Measurements from ENCODE around the gene POLA1. TPM values are rescaled to one million over a fixed set of nuclear protein-coding genes. Genes with fewer than 3 reads are reported as not detected.

Gene POLA1
- polyA plus RNA-seq, 1 donor from 2014 or later = 5.8 TPM

DNA sequence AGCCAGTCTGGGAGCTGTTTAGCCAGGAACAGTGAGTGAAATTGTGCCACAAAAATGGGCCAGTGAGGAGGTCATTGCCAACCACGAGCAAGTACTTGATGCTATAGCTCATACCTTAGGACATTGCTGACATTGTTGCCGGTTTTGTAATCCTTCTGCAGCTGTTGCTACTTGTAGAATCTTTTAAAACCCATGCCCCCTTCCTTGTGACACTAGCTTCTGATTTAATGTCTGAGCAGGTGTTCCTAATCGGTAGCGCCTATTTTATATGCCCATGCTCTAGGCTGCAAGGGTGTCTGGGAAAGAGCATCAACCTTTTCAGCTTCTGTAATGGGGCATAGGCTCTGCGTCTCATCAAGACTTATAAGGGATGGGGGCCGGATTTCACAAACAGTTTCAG, 2.6 kb downstream of the POLA1 start:
- Histone ChIP-seq H3K9me3 (ENCODE audit: low read length) (no peaks in the 10 kb centered on the region), H3K27ac (ENCODE audit: low read length) (no peak overlapping the region), H3K9me2 (ENCODE audit: insufficient read depth, low read length) (no peaks in the 10 kb centered on the region), H3F3A (ENCODE audit: insufficient read depth, low read length, poor library complexity, severe bottlenecking) (no peaks in the 10 kb centered on the region), H2AFZ (ENCODE audit: low read depth, low read length) (no peak overlapping the region), H3K79me2 (replicated peaks; ENCODE audit: insufficient read depth, low read length) (no peaks in the 10 kb centered on the region), H3K9ac (ENCODE audit: low read length) (no peak overlapping the region), H4K20me1 (ENCODE audit: insufficient read depth) (no peaks in the 10 kb centered on the region), H3K4me2 (ENCODE audit: low read length) (no peak overlapping the region), H3K4me3 (ENCODE audit: low read length) (no peak overlapping the region), H3K27me3 (ENCODE audit: insufficient read depth, low read depth, low read length) (no peaks in the 10 kb centered on the region), H3K36me3 (ENCODE audit: insufficient read depth, low read length) (no peaks in the 10 kb centered on the region)
- TF ChIP-seq RAD21 (conservative IDR thresholded peaks at IDR 0.05) (no peak), REST (IDR thresholded peaks at IDR 0.05; ENCODE audit: borderline replicate concordance) (no peak)
- TF ChIP-seq, protein P1, sequence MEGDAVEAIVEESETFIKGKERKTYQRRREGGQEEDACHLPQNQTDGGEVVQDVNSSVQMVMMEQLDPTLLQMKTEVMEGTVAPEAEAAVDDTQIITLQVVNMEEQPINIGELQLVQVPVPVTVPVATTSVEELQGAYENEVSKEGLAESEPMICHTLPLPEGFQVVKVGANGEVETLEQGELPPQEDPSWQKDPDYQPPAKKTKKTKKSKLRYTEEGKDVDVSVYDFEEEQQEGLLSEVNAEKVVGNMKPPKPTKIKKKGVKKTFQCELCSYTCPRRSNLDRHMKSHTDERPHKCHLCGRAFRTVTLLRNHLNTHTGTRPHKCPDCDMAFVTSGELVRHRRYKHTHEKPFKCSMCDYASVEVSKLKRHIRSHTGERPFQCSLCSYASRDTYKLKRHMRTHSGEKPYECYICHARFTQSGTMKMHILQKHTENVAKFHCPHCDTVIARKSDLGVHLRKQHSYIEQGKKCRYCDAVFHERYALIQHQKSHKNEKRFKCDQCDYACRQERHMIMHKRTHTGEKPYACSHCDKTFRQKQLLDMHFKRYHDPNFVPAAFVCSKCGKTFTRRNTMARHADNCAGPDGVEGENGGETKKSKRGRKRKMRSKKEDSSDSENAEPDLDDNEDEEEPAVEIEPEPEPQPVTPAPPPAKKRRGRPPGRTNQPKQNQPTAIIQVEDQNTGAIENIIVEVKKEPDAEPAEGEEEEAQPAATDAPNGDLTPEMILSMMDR (IDR thresholded peaks at IDR 0.05; ENCODE audit: poor library complexity, severe bottlenecking) = no peak

DNA sequence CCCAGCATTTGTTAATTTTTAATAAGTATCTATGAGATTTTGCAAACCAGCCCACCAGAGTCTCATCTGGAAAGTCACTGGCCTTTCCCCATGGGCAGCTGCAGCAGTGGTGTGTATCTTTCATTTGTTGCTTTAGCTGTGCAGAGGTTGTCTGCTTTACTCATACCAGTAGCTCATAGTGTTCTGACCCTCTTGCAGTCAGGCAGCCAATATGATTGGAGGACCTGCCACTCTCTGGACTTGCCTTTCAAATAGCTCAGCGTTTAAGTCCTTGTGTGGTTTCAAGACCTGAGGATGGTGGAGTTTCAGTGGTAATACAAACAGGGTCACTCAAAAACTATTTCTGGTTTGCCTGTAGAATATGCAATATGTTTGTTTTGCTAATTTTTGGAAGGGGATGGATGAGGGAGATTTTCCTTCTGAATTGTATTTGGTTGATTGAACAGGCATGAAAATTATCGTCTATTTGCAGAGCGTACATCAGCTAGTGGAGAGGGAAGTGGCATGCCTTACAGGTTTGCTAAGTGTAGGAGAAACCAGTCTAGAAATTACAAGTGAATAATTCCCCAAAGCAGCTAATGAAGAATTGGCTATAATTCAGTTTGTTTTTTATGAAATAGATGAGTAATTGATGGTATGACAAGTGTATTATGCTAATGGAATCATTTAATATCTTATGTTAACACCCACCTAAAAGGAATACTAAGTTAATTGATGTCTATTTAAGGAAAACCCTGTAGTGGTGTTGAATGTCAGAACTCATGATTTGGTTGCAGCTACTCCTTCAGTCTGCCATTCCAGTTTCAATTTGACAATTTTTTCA, 8.9 kb downstream of the POLA1 start:
- H4K20me1 ChIP-seq (ENCODE audit: insufficient read depth) = no peaks in the 10 kb centered on the region
- no peaks in the 10 kb centered on the region for H3F3A ChIP-seq (ENCODE audit: insufficient read depth, low read length, poor library complexity, severe bottlenecking)
- H3K36me3 ChIP-seq (ENCODE audit: insufficient read depth, low read length) = no peaks in the 10 kb centered on the region
- H2AFZ ChIP-seq (ENCODE audit: low read depth, low read length) = no peak overlapping the region
- H3K79me2 ChIP-seq (replicated peaks; ENCODE audit: insufficient read depth, low read length) = no peaks in the 10 kb centered on the region
- no peak overlapping the region for H3K9ac ChIP-seq (ENCODE audit: low read length)
- H3K4me3 ChIP-seq (ENCODE audit: low read length) = no peak overlapping the region
- H3K27me3 ChIP-seq (ENCODE audit: insufficient read depth, low read depth, low read length) = no peaks in the 10 kb centered on the region
- H3K27ac ChIP-seq (ENCODE audit: low read length) = no peak overlapping the region
- no peaks in the 10 kb centered on the region for H3K9me3 ChIP-seq (ENCODE audit: low read length)
- no peak overlapping the region for H3K4me2 ChIP-seq (ENCODE audit: low read length)
- H3K9me2 ChIP-seq (ENCODE audit: insufficient read depth, low read length) = no peaks in the 10 kb centered on the region
- no peak for TF ChIP-seq POLR2AphosphoS5 (IDR thresholded peaks at IDR 0.05)
- no peak for TF ChIP-seq RAD21 (conservative IDR thresholded peaks at IDR 0.05)
- no peak for TF ChIP-seq TAF1 (IDR thresholded peaks at IDR 0.05; ENCODE audit: low read depth)
- no peak for TF ChIP-seq EZH2 (IDR thresholded peaks at IDR 0.05; ENCODE audit: borderline replicate concordance, insufficient read depth, low read length, poor library complexity, severe bottlenecking)
- no peak for TF ChIP-seq MXI1 (conservative IDR thresholded peaks at IDR 0.05; ENCODE audit: poor library complexity, severe bottlenecking)
- no peak for TF ChIP-seq EP300 (conservative IDR thresholded peaks at IDR 0.05; ENCODE audit: poor library complexity, severe bottlenecking)

DNA sequence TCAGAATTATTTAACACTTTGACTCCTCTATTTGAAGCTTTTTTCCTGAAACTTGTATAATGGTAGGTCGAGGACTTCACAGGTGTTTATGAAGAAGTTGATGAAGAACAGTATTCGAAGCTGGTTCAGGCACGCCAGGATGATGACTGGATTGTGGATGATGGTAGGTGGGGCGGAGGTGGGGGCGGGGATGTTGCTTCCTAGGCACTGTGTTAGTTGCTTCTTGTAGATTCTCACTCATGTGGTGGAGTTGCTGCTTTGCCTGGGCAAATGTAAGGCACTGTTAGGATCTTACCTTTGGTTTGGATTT, 9.4 kb downstream of the POLA1 start:
- Histone ChIP-seq H3K9me2 (ENCODE audit: insufficient read depth, low read length) (no peaks in the 10 kb centered on the region), H2AFZ (ENCODE audit: low read depth, low read length) (no peak overlapping the region), H3K4me3 (ENCODE audit: low read length) (no peak overlapping the region), H3K36me3 (ENCODE audit: insufficient read depth, low read length) (no peaks in the 10 kb centered on the region), H3K27ac (ENCODE audit: low read length) (no peak overlapping the region), H3K27me3 (ENCODE audit: insufficient read depth, low read depth, low read length) (no peaks in the 10 kb centered on the region), H3K4me2 (ENCODE audit: low read length) (no peak overlapping the region), H3K9me3 (ENCODE audit: low read length) (no peaks in the 10 kb centered on the region), H3F3A (ENCODE audit: insufficient read depth, low read length, poor library complexity, severe bottlenecking) (no peaks in the 10 kb centered on the region), H4K20me1 (ENCODE audit: insufficient read depth) (no peaks in the 10 kb centered on the region), H3K9ac (ENCODE audit: low read length) (no peak overlapping the region), H3K79me2 (replicated peaks; ENCODE audit: insufficient read depth, low read length) (no peaks in the 10 kb centered on the region)
- no peak for TF ChIP-seq RAD21 (conservative IDR thresholded peaks at IDR 0.05)
- TF ChIP-seq EZH2 (IDR thresholded peaks at IDR 0.05; ENCODE audit: borderline replicate concordance, insufficient read depth, low read length, poor library complexity, severe bottlenecking) = no peak
- no peak for TF ChIP-seq EP300 (conservative IDR thresholded peaks at IDR 0.05; ENCODE audit: poor library complexity, severe bottlenecking)
- no peak for TF ChIP-seq SMC3 (conservative IDR thresholded peaks at IDR 0.05; ENCODE audit: poor library complexity)
- TF ChIP-seq, protein P1 (IDR thresholded peaks at IDR 0.05; ENCODE audit: poor library complexity, severe bottlenecking) = no peak
- TF ChIP-seq TAF1 (IDR thresholded peaks at IDR 0.05; ENCODE audit: low read depth) = no peak
- TF ChIP-seq MXI1 (conservative IDR thresholded peaks at IDR 0.05; ENCODE audit: poor library complexity, severe bottlenecking) = no peak
- no peak for TF ChIP-seq POLR2AphosphoS5 (IDR thresholded peaks at IDR 0.05)
- no peak for TF ChIP-seq REST (IDR thresholded peaks at IDR 0.05; ENCODE audit: borderline replicate concordance)
